Effector CD8-positive, alpha-beta T cell (primary cell): ENCODE measurements around the gene TXNL1.
"Not testable (repeated sequence)": the region's sequence is repeated elsewhere in the genome, so short reads cannot be mapped to it uniquely, and the experiment has no call there.

Experiments
- DNase-seq: peaks from one replicate; lab custom pipeline; 2025; lab: John Stamatoyannopoulos, UW
- total RNA-seq, 4 experiments: gene quantifications; one replicate each; lab custom pipeline; 2026; lab: John Stamatoyannopoulos, UW

Gene TXNL1
- total RNA-seq = 38.4 to 74.1 (median 51.4) reads per million in 4 experiments

DNA sequence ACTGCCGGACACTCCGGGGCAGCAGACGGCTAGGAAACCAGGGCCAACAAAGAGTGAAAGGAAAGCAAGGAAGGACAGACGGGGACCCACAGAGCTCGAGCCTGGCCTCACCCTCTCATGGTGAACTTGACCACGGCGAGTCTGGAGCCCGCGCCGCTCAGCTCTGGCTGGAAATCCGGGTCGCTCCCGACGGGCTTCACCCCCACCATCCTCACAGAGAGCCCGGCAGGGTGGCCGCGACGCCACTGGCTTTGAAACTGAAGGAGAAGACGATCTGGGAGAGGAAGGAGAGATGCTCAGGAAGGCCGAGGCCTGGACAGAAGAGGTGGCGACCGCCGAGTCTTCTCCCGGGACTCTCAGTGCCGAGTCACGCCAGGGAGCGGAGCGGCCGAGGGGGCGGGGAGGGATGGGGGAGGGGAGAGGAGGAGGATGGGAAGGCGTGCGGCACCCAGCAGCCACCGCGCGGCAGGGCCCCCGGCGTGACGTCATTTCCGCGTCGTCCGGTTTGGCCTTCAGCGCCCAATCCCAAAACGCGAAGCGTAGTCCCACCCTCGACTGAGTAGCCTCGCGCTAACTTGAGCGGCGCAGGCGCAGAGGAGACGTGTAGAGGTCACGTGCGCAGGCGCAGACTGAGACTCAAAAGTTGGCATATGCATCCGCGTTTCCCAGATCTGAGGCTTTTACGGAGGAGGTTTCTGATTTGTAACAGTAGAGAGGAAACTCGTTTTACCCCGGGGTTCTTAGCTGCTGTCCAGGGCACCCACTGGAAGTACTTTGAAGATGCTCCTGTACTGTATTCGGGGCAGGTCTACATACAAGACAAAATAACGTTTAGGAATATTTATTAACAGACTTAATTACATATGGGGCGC lies at the start of gene TXNL1:
Gene TXNL1, minus strand, starts transcription at position 361 of the 872 bp plus-strand sequence. Its CDS starts 152 bp downstream, at position 209.
- peak; percentile 98 for DNase-seq

GRCh38 chr18:56684277-56684676 lies 45.9 kb upstream of the TXNL1 start:
- DNase-seq = no peak

GRCh38 chr18:56678836-56679565 lies 40.6 kb upstream of the TXNL1 start:
- no peak for DNase-seq

DNA sequence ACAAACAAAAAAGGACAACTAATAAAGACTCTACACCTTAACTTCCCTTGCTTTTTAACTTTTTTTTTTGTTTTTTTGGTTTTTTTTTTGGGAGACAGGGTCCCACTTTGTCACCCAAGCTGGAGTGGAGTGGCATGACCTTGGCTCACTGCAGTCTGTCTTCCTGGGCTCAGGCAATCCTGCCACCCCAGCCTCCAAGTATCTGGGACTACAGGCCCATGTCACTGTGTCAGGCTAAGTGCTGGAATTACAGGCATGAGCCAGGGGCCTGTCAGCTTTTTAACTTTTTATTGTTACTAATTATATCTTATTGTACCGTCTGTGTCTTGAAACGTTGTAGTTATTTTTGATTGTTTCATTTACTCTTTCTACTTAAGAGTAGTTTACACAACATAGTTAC lies 38.2 kb upstream of the TXNL1 start:
- DNase-seq = no peak

DNA sequence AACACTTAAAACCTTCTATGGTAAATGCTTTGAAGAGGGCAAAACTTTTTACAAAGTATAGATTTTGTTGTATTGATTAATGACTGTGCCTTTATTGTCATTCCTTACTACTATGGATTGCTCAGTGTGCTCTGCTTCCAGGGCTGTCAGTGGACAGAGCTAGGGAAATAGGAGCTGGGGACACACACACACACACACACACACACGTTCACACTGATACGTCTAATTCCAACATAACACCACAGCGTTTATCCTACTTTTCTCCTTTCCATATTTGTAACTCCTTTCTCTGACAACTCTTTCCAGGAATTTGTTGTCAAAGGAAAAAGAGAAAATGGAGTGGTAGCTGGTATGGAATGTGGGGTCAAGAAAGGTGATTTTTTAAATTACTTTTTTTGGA lies 34.6 kb upstream of the TXNL1 start:
- no peak for DNase-seq

GRCh38 chr18:56672391-56672790 lies 34.0 kb upstream of the TXNL1 start:
- no peak for DNase-seq

DNA sequence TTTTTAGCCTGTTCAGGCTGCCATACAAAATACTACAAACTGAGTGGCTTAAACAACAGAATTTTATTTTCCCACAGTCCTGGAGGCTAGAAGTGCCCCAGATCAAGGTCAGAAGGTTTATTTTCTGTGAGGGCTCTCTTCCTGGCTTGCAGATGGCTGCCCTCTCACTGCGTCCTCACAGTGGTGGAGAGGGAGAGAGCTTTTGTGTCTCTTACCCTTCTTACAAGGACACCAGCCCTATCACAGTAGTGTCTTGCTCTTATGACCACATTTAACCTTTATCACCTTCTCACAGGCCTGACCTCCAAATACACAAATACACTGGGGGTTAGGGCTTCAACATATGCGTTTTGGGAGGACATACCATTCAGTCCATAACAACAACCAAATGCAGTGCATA lies 24.5 kb upstream of the TXNL1 start:
- no peak for DNase-seq

DNA sequence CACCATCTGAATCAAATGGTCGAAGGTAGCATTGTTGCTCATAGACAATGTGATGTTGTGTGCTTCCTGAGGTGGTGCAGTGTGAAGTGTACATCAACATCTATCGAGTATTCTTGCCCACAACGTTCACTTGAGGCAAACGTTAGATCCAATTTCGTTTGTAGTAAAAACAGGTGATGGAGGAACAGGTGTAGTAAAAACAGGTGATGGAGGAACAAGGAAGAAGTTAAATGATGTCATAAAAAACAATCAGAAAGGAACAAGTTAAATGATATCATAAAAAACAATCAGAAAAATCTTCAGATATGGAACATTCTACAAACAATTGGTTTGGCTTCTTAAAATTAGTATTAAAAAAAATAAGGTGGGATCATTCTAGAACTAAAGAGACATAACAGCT lies 24.1 kb upstream of the TXNL1 start:
- DNase-seq = no peak

GRCh38 chr18:56662063-56662408 lies 23.6 kb upstream of the TXNL1 start:
- DNase-seq = no peak

- no peak for DNase-seq
Measured at GRCh38 chr18:56661360-56662062, 23.1 kb upstream of the TXNL1 start.

DNA sequence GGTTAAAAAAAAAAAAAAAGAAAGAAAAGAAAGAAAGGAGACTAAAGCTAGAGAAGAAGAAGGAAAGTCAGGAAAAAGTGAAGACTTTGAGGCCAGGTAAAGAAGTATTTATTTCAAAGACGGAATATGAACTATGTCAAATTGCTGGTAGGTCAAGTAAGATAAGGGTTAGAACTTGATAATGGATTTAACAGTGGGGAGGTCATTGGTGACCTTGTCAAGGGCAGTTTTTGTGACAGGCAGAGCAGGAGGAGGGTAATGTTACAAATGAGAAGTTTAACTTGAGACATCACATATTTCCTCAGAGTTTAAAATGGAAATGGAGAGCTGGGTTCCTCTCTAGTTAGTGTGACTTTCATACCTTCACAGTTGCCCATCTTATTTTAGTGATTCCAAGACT lies 22.3 kb upstream of the TXNL1 start:
- no peak for DNase-seq

GRCh38 chr18:56659111-56659510 lies 20.7 kb upstream of the TXNL1 start:
- no peak for DNase-seq

DNA sequence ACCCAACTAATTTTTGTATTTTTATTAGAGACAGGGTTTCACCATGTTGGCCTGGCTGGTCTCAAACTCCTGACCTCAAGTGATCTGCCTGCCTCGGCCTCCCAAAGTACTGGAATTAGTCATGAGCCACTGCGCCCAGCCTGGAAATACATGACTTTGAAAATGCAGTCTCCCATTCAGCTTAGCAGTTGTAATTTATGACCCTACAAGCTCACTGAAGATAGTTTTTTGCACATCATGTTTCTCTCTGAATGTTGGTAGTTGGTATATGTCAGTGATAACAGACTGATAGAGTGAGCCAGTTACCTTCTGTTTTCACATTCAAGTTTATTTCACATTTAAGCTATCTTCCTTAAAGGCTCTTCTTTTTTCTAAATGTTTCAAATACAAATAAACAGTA lies 19.9 kb upstream of the TXNL1 start:
- DNase-seq = no peak

GRCh38 chr18:56654280-56654679 lies 15.9 kb upstream of the TXNL1 start:
- not testable (repeated sequence) for DNase-seq

GRCh38 chr18:56652802-56653201 lies 14.4 kb upstream of the TXNL1 start:
- DNase-seq = no peak

DNA sequence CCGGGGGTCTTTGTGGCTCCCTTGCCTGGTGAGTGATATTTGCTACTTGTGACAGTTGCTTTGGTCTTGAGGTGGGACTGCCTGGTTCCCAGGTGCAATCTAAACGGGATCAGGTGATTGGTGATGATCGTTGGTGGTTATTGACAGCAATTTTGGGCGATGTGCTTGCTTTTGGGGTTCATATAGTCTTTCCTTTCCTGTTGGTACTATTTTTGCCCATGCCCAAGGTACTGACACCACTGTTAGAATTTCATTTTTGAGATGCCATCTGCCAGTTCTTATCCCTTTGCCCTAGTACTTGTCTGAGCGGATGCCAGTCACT lies 13.3 kb upstream of the TXNL1 start:
- no peak for DNase-seq

GRCh38 chr18:56650944-56651770 lies 12.8 kb upstream of the TXNL1 start, which contains the start of gene WDR7:
TSS of gene WDR7 (plus strand) at chr18:56651359. CDS start at chr18:56672516, 21,157 bp downstream.
- peak; percentile 91 for DNase-seq

DNA sequence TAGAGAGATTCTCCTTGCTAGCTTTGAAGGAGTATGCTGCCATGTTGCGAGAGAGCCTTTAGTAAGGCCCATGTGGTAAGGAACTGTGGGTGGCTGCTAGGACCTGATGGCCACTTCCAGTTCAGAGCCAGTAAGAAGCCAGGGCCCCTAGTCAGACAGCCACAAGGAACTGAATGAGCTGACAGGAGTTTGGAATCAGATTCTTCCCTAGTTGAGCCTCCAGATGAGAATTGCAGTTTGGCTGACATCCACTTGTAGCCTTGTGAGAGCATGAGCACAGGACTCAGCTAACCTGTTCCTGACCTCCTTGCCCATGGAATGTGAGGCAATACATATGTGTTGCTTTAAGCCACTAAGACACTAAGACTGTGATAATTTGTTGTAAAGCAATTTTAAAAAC lies 11.6 kb upstream of the TXNL1 start:
- no peak for DNase-seq

DNA sequence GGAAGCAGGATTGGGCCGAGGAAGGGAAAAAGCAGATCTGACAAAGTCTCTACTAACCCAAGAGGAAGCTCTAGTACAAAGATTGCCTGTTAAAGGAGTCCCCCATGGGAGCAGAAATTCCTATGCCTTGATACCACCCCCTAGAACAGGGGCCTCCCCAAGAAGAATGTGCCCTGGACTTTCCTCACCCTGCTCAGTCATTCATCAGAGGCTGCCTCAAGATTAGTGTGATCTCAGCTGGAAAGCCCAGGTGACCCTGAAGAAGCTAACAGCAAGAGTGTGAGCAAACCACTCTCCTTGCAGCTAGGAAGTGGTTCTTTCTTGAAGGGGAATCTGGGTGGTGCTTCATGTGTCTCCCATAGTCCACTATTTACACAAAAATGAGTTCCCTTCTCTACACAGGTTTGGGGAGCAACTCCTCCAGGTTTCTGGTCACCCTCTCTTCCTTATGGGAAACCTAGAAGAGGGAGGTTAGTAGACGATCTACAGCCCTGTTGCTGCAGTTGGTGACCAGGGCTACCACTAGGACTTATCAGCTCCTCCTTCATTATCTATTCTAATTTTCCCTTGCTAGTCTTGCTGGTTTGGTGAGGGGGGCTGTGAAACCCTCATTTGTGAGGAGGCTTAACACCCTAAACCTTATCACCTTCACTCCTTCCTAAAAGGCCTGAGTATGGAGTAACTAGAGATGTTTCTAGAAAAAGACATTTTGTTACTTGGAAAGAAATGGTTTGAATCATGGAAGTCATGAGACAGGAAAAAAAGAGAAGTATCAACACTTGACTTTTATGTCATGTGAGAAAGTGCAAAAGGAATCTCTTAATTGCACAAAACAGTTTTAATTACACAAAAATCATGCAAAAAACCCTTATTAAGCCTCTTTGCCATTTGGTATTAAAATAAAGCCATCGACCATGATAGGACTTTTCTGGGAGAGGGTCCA lies 9.8 kb upstream of the TXNL1 start:
- no peak for DNase-seq

GRCh38 chr18:56647071-56647470 lies 8.7 kb upstream of the TXNL1 start:
- DNase-seq = no peak
